ENCODE data around the gene FNDC11.
"Not testable (repeated sequence)": the region's sequence is repeated elsewhere in the genome, so short reads cannot be mapped to it uniquely, and the experiment has no call there.

Gene FNDC11

DNA sequence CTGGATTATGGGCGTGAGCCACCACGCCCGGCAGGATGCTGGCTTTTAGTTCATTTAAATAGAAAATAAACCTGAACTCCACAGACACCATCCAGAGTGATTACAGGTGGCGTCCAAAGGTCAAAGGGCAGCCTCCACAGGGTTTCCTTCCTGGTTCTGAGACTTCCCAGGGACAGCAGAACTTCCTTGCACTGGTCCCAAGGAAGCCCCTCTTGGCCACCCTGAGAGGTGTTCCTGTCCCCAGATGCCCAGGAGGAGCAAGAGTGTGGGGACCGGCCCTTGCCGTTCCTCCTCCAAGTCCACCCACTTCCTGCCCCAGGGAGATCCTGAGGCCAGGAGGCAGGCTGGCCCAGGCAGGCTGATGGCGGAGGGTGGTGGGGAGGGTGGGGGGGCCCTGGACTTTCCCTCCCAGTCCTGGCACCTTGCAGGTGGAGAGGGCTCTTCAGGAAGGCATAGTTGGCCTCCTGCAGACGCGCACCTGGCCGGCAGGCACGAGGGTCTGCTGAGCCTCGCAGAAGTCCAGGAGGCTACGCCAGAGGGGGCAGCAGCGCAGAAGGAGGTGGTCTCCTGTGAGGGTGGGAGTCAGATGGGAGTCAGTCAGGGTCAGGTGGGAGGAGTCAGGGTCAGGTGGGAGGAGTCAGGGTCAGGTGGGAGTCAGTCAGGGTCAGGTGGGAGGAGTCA is 5.0 kb downstream of the FNDC11 start:
- no peak overlapping the region for H3K27ac ChIP-seq (ENCODE audit: low read depth, low read length)
- no peaks in the 10 kb centered on the region for H3K36me3 ChIP-seq (ENCODE audit: insufficient read depth, low read length)
- no peak overlapping the region for H3K9ac ChIP-seq (ENCODE audit: low read depth, low read length)
- no peak overlapping the region for H3K4me3 ChIP-seq (ENCODE audit: low read length)
- H3K27me3 ChIP-seq (ENCODE audit: insufficient read depth, low read length), result peaks cover 3% of the 10 kb centered on the region; the same call in 1 of the 2 replicates
- H3K4me1 ChIP-seq (ENCODE audit: insufficient read depth, low read length), result peaks cover 5% of the 10 kb centered on the region
- WGBS, result 95% methylated on average over 14 of the region's 14 CpGs
- H3K9me3 ChIP-seq (ENCODE audit: insufficient read depth, low read depth, low read length), result no peaks in the 10 kb centered on the region

DNA sequence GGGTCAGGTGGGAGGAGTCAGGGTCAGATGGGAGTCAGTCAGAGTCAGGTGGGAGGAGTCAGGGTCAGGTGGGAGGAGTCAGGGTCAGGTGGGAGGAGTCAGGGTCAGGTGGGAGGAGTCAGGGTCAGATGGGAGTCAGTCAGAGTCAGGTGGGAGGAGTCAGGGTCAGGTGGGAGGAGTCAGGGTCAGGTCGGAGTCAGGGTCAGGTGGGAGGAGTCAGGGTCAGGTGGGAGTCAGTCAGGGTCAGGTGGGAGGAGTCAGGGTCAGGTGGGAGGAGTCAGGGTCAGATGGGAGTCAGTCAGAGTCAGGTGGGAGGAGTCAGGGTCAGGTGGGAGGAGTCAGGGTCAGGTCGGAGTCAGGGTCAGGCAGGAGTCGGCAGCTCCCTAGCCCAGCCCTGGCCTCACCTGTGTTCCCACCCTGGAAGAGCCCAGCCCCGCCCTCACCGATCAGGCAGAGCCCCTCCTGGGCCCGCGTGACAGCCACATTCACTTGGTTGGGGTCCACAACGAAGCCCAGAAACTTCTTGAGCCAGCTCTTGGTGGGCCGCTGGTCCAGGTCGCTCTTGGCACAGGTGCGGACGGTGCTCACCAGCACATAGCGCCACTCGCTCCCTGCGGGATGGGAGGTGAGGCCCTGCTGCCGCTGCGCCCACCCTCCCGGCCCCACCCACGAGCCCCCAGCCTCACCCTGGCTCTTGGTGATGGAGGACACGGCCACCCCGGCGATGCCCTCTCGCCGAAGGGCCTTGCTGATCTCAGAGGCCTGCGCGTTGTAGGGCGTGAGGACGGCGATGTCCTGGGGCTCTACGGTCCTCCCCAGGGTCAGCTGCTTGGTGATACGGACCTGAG is 5.8 kb downstream of the FNDC11 start:
- not testable (repeated sequence) for H3K4me3 ChIP-seq (ENCODE audit: low read length); H3K27ac ChIP-seq (ENCODE audit: low read depth, low read length); H3K27me3 ChIP-seq (ENCODE audit: insufficient read depth, low read length); H3K9me3 ChIP-seq (ENCODE audit: insufficient read depth, low read depth, low read length); H3K4me1 ChIP-seq (ENCODE audit: insufficient read depth, low read length); H3K9ac ChIP-seq (ENCODE audit: low read depth, low read length); H3K36me3 ChIP-seq (ENCODE audit: insufficient read depth, low read length)
- WGBS, result 94% methylated on average over 31 of the region's 31 CpGs

DNA sequence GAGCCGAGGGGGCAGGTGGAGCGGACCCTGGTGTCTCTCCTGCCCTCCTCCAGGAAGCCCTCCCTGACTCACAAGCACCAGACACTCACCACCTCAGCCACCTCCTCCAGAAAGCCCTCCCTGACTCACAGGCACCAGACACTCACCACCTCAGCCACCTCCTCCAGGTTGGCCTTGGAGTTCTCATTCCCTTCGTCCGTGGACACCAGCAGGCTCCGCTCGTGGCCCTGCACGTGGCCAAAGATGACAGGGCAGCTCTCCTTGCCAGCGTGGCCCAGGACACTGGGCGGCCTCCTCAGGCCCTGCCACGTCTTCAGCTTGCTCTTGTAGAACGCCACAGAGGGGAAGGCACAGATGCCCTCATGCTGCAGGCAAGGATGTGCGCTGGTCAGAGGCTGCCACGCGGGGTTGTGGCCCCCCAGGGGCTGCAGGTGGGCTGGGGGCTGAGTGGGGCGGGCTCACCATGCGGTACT is 6.4 kb downstream of the FNDC11 start:
- Histone ChIP-seq H3K4me1 (ENCODE audit: insufficient read depth, low read length) (no peaks in the 10 kb centered on the region), H3K4me3 (ENCODE audit: low read length) (no peak overlapping the region), H3K9ac (ENCODE audit: low read depth, low read length) (no peak overlapping the region), H3K27me3 (ENCODE audit: insufficient read depth, low read length) (no peaks in the 10 kb centered on the region), H3K27ac (ENCODE audit: low read depth, low read length) (no peak overlapping the region), H3K36me3 (ENCODE audit: insufficient read depth, low read length) (no peaks in the 10 kb centered on the region), H3K9me3 (ENCODE audit: insufficient read depth, low read depth, low read length) (no peaks in the 10 kb centered on the region)
- WGBS, result 96% methylated on average over 16 of the region's 16 CpGs

DNA sequence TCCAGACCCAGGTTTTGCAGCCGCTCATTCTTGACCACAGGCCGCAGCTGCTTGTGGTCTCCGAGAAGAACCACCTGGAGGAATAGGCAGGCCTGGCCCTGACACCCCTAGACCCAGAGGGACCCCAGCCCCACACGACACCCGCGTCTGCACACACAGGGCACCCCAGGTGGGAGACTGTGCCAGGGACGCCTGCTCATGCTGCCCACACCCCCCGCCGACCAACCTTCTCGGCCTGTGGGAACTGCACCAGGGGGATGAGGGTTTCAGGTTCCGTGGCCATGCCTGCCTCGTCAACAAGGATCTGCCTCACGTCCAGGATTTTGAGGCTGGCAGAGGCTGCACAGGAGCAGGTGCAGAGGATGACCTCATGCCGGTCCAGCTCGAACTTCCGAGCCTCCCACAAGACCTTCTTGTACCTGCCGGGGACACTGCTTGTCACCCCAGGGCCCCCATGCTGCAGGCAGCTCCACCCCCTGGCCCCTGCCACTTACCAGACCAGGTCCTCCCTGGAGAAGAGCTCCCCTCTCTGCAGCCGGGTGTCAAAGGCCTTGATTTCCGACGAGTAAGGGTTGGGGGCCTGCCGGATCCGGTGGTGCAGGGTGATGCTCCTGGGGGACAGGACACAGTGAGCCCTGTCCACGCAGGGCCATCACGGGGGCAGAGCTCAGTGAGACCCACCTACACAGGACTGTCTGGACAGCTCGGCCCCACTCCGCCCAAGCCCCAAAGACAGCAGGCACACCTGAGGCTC is 7.1 kb downstream of the FNDC11 start:
- no peak overlapping the region for H3K9ac ChIP-seq (ENCODE audit: low read depth, low read length)
- H3K27ac ChIP-seq (ENCODE audit: low read depth, low read length), result no peak overlapping the region
- no peaks in the 10 kb centered on the region for H3K36me3 ChIP-seq (ENCODE audit: insufficient read depth, low read length)
- H3K4me3 ChIP-seq (ENCODE audit: low read length), result no peak overlapping the region
- 94% methylated on average over 26 of the region's 26 CpGs for WGBS
- no peaks in the 10 kb centered on the region for H3K9me3 ChIP-seq (ENCODE audit: insufficient read depth, low read depth, low read length)
- H3K4me1 ChIP-seq (ENCODE audit: insufficient read depth, low read length), result no peaks in the 10 kb centered on the region
- no peaks in the 10 kb centered on the region for H3K27me3 ChIP-seq (ENCODE audit: insufficient read depth, low read length)

DNA sequence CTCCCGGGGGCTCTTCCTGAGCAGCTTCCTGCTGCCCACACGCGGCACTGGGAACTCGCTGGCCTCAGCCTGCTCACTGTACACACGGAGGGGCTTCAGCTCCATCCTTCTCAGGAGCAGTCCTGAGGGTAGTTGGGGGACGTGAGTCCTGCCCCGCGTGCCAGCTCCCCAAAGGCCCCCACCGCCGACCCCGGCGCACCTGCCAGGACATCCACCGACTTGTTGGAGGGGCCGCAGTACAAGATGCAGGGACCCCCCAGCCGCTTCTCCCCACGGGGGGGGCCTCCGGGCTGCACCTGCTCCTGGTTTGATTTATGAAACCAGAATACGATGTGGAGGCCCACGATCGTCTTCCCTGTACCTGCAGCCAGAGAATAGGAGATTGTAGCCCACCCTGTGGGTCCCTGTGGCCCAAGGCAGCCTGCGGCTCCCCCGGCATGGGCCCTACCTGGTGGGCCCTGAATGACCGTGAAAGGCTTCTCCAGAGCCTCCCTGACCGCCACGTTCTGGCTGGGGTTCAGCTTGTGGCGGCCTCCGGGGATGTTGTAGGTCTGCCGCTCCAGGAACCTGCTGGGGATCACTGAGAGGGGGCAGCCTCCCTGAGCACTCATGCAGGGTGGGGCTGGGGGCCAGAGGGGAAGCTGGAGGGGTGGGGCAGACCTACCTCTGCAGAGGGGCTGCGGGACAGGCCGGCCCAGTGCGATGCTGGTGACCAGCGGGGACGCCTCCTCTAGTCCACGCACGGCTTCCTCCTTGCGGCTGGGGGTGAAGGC is 7.9 kb downstream of the FNDC11 start:
- H3K9me3 ChIP-seq (ENCODE audit: insufficient read depth, low read depth, low read length), result no peaks in the 10 kb centered on the region
- H3K27ac ChIP-seq (ENCODE audit: low read depth, low read length), result no peak overlapping the region
- H3K4me1 ChIP-seq (ENCODE audit: insufficient read depth, low read length), result no peaks in the 10 kb centered on the region
- H3K27me3 ChIP-seq (ENCODE audit: insufficient read depth, low read length), result no peaks in the 10 kb centered on the region
- H3K4me3 ChIP-seq (ENCODE audit: low read length), result no peak overlapping the region
- no peak overlapping the region for H3K9ac ChIP-seq (ENCODE audit: low read depth, low read length)
- no peaks in the 10 kb centered on the region for H3K36me3 ChIP-seq (ENCODE audit: insufficient read depth, low read length)
- 92% methylated on average over 36 of the region's 36 CpGs for WGBS

DNA sequence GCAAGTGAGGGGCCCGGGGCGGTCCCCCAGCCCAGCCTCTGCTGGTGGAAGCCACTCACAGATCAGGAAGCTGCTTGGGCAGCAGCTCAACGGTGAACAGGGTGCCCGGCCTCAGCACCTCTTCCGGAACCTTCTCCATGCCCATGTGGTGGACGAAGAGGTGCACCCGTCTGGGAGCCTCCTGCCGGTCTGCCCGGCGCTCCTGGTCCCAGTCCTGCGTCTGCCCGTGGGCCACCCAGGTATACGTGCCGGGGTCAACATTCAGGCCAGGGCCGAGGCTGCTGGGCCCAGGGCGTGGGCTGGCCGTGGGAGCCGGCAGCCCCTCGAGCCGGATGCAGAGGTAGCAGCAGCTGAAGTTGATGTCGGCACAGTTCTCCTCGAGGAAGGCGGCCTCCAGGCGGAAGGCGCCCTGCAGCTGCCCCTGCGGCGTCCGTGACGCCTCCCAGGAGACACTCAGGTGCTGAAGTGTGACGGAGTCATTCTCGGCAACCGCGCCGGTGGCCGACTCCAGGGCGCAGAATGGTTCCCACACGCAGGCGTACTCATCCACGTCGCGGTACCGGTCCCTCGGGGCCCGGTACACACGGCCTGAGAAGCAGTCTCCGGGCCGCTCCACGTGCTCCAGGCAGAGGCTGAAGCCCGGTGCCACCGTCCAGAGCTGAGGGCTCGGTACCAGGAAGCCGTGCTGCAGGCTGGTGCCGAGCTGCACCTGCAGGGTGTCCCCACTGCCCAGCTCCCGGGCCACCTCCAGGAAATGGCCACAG is 8.7 kb downstream of the FNDC11 start:
- no peak overlapping the region for H3K9ac ChIP-seq (ENCODE audit: low read depth, low read length)
- WGBS, result 96% methylated on average over 54 of the region's 54 CpGs

DNA sequence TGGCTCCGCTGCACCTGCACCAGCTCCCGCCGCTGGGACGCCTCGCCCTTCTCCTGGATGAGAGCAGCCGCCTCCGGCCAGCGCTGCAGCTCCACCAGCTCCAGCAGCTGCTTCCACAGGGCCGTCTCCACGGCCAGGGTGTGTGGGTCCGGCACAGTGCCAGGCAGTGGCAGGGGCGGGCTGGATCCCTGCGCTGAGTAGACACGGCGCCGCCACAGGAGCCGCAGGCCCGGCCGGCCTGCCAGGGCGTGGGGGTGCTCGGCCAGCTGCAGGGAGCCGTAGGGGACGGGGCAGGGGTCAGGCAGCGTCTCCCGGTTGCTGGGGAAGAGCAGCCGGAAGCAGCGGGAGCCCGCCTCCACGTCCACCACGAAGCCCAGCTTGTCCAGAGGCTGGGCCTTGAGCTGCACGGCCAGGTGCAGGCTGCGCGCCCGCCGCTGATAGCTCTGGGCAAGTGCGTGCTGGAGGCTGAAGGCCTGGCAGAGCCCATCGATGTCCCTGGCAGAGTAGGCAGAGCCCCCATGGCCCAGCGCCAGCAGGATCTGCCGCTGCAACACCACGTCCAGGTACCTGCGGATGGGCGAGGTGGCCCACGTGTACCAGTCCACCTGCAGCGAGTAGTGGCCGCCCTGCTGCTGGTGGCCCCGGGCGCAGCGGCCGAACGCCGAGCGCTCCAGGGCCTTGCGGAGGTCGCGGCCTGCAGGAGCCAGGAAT is 9.4 kb downstream of the FNDC11 start:
- Histone ChIP-seq H3K4me3 (ENCODE audit: low read length) (no peak overlapping the region), H3K27me3 (ENCODE audit: insufficient read depth, low read length) (no peaks in the 10 kb centered on the region), H3K9ac (ENCODE audit: low read depth, low read length) (no peak overlapping the region), H3K4me1 (ENCODE audit: insufficient read depth, low read length) (no peaks in the 10 kb centered on the region), H3K9me3 (ENCODE audit: insufficient read depth, low read depth, low read length) (no peaks in the 10 kb centered on the region), H3K36me3 (ENCODE audit: insufficient read depth, low read length) (no peaks in the 10 kb centered on the region), H3K27ac (ENCODE audit: low read depth, low read length) (no peak overlapping the region)
- 95% methylated on average over 55 of the region's 55 CpGs for WGBS

More for the DNA sequence above, 8.7 kb downstream of the FNDC11 start:
- H3K9me3 ChIP-seq (ENCODE audit: insufficient read depth, low read depth, low read length), result no peaks in the 10 kb centered on the region
- H3K36me3 ChIP-seq (ENCODE audit: insufficient read depth, low read length), result no peaks in the 10 kb centered on the region
- H3K4me3 ChIP-seq (ENCODE audit: low read length), result no peak overlapping the region
- no peaks in the 10 kb centered on the region for H3K27me3 ChIP-seq (ENCODE audit: insufficient read depth, low read length)
- no peaks in the 10 kb centered on the region for H3K4me1 ChIP-seq (ENCODE audit: insufficient read depth, low read length)
- no peak overlapping the region for H3K27ac ChIP-seq (ENCODE audit: low read depth, low read length)

DNA sequence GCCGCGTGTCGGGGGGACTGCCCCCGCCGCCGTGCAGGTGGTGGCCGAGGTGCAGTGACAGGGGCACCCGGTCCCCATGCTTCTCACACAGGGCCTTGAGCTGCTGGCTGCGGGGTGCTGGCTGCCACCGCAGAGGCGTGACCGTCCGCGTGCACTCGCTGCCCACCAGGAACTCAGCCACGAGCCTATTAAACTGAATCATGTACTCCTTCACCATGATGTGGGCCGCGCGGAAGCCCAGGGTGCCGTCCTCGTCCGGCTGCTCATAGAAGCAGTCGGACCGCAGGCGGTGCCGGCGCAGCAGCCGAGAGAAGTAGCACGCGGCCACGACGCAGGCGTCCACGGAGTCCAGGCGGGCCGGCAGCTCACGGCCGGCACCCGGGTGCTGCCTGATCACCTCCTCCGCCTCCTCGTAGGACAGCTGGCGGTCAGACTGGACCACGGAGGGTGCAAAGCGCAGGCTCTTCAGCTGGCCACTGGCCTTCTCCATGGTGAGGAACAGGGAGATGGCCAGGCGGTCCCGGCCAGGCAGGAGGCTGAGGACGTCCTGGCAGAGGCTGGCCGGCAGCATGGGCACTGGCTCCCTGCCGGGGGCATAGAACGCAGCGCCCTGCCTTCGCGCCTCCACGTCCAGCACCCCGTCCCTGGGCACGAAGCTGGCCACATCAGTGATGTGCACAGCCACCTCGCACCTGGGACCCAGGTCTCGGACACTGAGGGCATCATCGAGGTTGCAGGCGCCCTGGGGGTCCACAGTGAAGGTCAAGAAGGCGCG is 10.3 kb downstream of the FNDC11 start:
- no peak overlapping the region for H3K9ac ChIP-seq (ENCODE audit: low read depth, low read length)
- no peaks in the 10 kb centered on the region for H3K27me3 ChIP-seq (ENCODE audit: insufficient read depth, low read length)
- no peak overlapping the region for H3K4me3 ChIP-seq (ENCODE audit: low read length)
- no peaks in the 10 kb centered on the region for H3K9me3 ChIP-seq (ENCODE audit: insufficient read depth, low read depth, low read length)
- H3K4me1 ChIP-seq (ENCODE audit: insufficient read depth, low read length), result no peaks in the 10 kb centered on the region
- H3K36me3 ChIP-seq (ENCODE audit: insufficient read depth, low read length), result no peaks in the 10 kb centered on the region
- H3K27ac ChIP-seq (ENCODE audit: low read depth, low read length), result no peak overlapping the region
- 96% methylated on average over 62 of the region's 62 CpGs for WGBS

DNA sequence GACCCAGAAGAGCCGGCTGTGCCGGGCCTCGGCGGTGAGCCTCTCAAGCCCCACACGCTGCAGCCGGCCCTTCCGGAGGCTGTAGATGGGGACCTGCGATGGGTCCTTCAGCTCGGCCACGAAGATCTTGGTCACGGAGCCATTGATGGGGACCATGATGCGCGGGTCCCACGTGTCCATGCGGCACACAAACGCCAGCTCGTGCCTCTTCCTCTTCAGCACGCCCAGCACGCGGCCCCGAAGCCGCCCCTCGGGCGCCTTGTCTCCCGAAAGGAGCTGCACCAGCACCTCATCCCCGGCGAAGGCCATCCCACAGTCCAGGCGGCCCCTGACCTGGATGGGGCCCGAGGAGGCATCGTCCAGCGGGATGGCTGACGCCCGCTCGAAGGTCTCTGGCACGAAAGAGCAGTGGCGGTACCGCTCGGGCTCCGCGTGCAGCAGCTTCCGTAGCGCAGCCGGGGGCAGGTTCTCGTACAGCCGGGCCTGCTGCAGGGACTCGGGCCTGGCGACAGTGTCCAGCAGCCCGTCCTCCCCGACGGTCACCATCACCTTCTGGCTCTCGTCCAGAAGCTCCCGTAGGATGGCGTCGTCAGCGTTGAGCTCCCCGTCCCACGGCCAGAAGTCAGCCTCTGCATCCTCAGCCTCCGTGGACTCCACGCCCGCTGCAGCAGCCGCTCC is 11.2 kb downstream of the FNDC11 start:
- Histone ChIP-seq H3K27me3 (ENCODE audit: insufficient read depth, low read length) (no peaks in the 10 kb centered on the region), H3K9ac (ENCODE audit: low read depth, low read length) (no peak overlapping the region; the same call in 1 of the 2 replicates), H3K4me1 (ENCODE audit: insufficient read depth, low read length) (no peaks in the 10 kb centered on the region), H3K4me3 (ENCODE audit: low read length) (no peak overlapping the region), H3K9me3 (ENCODE audit: insufficient read depth, low read depth, low read length) (no peaks in the 10 kb centered on the region), H3K27ac (ENCODE audit: low read depth, low read length) (no peak overlapping the region), H3K36me3 (ENCODE audit: insufficient read depth, low read length) (no peaks in the 10 kb centered on the region)
- 95% methylated on average over 61 of the region's 61 CpGs for whole genome bisulfite sequencing
